ENCODE results near the gene PDE6B. TPM values are rescaled to one million over a fixed set of nuclear protein-coding genes. Genes with fewer than 3 reads are reported as not detected.

PDE6B gene
- total RNA-seq, 1 donor: under 0.01 TPM

DNA sequence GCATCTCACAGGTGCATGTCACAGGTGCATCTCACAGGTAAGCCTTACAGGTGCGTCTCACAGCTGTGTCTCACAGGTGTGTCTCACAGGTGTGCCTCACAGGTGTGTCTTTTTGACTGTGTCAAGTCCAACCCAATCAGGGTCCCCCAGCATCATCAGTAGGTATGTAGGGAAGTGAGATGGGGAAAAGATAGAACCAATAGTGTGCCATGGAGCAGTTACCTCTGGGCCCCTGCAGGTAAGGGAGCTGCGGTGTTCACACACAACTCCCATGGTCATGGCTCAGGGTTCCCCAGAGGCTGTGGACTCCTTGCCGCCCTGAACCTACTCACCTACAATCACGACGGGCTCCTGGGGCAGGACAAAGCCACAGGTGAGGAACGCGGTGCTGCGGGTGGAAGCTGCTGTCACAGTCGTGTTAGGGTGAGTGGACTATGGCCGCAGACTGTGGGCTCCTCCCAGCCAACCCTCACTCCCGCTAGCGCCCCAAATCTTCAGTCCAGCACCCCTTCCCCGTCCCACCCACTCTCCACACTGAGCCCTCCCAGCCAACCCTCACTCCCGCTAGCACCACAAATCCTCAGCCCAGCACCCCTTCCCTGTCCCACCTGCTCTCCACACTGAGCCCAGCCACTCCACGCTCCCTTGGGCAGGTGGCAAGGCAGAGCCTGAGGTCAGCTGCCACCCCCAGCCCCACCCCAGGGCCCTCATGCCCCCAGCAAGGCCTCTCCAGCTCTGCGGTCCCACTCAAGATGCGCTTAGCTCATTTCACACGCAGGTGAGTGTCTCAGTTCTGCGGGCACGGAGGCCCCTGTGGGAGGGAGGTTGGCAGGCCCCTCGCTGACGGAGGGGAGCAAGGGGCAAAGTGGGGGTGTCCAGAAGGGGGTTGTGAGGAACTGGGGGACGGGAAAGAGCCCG, 2.1 kb upstream of the PDE6B start:
- TF ChIP-seq, protein P1, sequence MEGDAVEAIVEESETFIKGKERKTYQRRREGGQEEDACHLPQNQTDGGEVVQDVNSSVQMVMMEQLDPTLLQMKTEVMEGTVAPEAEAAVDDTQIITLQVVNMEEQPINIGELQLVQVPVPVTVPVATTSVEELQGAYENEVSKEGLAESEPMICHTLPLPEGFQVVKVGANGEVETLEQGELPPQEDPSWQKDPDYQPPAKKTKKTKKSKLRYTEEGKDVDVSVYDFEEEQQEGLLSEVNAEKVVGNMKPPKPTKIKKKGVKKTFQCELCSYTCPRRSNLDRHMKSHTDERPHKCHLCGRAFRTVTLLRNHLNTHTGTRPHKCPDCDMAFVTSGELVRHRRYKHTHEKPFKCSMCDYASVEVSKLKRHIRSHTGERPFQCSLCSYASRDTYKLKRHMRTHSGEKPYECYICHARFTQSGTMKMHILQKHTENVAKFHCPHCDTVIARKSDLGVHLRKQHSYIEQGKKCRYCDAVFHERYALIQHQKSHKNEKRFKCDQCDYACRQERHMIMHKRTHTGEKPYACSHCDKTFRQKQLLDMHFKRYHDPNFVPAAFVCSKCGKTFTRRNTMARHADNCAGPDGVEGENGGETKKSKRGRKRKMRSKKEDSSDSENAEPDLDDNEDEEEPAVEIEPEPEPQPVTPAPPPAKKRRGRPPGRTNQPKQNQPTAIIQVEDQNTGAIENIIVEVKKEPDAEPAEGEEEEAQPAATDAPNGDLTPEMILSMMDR (IDR thresholded peaks at IDR 0.05; ENCODE audit: insufficient read depth, low read depth, low read length): no peak
- DNase-seq (ENCODE audit: low read depth): no peak
- no peak overlapping the region for H3K4me3 ChIP-seq (ENCODE audit: low read depth, low read length)

DNA sequence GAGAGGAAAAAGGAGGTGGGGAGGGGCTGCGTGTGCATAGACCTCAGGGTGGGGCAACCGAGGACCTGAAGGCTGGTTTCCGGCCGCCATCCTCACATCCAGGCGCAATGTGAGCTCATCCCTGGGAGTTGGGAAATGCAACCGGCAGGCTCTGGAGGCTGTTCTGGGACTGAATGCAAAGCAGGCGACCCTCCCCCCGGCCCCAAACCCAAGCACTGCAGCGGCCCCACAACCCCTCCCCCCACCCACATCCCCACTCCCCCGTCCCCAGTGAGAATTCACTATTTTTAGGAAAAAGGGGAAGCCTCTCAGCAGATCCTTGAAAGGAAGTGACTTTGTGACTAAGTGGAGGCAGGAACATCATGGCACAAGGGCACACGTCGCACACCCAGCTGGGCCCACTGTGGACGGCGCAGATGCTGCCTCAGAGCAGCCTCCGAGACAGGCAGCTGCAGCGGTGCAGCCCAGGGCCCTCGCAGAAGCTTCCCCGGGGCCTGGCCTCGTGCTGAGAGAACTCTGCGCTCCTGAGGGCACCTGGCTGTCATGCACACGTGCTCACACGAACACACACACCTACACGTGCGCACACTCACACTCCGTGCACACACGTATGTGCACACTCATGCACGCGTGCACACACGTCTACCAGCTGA, 1.3 kb upstream of the PDE6B start:
- no peak for DNase-seq (ENCODE audit: low read depth)
- TF ChIP-seq, protein P1 (IDR thresholded peaks at IDR 0.05; ENCODE audit: insufficient read depth, low read depth, low read length): no peak
- no peak overlapping the region for H3K4me3 ChIP-seq (ENCODE audit: low read depth, low read length)

DNA sequence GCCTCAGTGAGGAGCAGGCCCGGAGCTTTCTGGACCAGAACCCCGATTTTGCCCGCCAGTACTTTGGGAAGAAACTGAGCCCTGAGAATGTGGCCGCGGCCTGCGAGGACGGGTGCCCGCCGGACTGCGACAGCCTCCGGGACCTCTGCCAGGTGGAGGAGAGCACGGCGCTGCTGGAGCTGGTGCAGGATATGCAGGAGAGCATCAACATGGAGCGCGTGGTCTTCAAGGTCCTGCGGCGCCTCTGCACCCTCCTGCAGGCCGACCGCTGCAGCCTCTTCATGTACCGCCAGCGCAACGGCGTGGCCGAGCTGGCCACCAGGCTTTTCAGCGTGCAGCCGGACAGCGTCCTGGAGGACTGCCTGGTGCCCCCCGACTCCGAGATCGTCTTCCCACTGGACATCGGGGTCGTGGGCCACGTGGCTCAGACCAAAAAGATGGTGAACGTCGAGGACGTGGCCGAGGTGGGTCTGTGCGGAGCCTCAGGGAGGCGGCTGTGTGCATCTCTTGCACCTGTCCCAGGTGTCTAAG, 323 bp downstream of the PDE6B start:
- no peak for DNase-seq (ENCODE audit: low read depth)
- TF ChIP-seq, protein P1 (IDR thresholded peaks at IDR 0.05; ENCODE audit: insufficient read depth, low read depth, low read length): no peak

DNA sequence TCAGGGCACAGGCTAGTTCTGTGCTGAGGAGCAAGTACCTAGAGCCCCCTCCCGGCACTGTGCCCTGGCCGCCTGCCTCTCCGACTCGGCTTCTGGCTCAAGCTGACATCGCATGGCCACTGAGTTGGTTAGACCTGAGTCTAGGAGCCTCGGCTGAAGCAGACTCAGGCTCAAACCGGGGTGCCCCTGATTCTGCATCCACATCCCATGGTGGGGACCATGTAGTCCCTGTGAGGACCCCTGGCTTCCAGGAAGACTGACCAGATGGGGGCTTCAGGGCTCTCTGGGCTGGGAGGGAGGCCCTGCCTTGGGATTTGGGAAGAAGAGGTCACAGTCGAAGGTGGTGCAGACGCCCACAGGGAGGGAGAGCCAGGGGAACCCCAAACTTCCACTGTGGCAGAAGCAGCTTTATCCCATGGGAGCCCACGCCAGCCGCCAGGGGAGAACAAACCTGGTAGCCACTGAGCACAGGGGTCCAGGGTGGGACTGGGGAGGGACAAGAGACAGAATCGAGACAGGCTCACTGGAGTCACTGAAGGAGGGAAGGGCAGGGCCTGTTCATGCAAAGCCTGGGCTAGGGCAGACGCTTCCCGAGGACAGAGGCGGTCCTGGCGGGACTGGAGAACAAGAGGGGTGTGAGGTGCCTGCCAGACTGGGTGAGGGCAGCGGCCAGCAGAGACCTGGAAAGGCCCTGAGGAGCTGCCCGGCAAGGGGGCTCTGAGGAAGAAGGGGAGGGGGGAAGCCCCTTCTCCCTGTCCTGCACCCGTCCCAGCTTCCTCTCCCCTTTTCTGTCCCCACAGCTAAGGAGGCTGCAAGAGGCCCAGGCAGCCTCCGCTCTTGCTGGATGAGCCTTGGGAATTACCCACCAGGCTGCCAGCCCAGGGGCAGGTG, 1.1 kb downstream of the PDE6B start:
- H3K4me3 ChIP-seq (ENCODE audit: low read depth, low read length): no peak overlapping the region
- DNase-seq (ENCODE audit: low read depth): no peak
- TF ChIP-seq, protein P1 (IDR thresholded peaks at IDR 0.05; ENCODE audit: insufficient read depth, low read depth, low read length): no peak

More for the DNA sequence above, 323 bp downstream of the PDE6B start:
- no peak overlapping the region for H3K4me3 ChIP-seq (ENCODE audit: low read depth, low read length)

DNA sequence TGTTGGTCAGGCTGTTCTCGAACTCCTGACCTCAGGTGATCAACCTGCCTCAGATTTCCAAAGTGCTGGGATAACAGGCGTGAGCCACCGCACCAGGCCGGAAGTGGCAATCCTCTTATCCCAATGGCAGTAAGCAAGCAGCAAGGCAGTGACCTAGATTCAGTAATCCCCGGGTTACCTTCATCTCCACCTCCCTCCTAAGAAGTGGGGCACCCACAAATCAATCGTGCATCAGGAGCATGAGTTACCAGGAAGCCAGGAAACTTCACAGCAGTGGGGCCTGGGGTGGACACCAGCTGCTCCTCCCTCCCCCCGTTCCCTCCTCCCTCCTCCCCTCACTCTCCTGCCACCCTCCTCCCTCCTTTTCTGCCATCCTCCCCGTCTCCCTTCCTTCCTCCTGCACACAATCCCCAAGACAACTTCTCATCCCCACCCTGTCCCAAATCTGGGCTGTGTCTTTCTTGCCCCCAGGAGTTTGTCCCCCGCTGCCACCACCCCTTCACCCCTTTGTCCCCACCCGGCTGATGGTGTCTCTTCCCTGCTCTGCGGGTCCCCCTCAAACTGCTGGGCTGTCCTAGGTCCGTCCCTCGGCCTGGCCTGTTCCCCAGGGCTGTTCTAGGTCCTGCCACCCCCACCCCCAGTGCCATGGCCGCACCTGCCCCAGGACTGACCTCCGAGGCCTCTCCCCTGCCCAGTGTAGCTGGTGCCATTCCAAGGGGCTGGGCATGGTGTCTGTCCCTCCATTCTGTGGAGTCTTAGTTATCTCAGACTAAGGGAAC, 2.2 kb downstream of the PDE6B start:
- no peak overlapping the region for H3K4me3 ChIP-seq (ENCODE audit: low read depth, low read length)
- no peak for DNase-seq (ENCODE audit: low read depth)
- TF ChIP-seq, protein P1 (IDR thresholded peaks at IDR 0.05; ENCODE audit: insufficient read depth, low read depth, low read length): no peak

All from fibroblast of villous mesenchyme (primary cell).